IPS-15b (cell line): Measurements from ENCODE around the gene TRMT112.

Experiments used
- H3K27me3 ChIP-seq: one replicate; pipeline ENCODE4 v1.6.1; 2013; ENCODE audit warnings: low read length; ENCODE audit not compliant: control insufficient read depth, insufficient read depth
- H3K36me3 ChIP-seq: one replicate; pipeline ENCODE4 v1.6.1; 2013; ENCODE audit warnings: low read length; ENCODE audit not compliant: control insufficient read depth, insufficient read depth
- H3K4me1 ChIP-seq: one replicate; pipeline ENCODE4 v1.6.1; 2013; ENCODE audit warnings: mild to moderate bottlenecking, low read length; ENCODE audit not compliant: control insufficient read depth, insufficient read depth
- H3K4me3 ChIP-seq: one replicate; pipeline ENCODE4 v1.5.1; 2013; ENCODE audit warnings: low read depth, low read length
- H3K9ac ChIP-seq: one replicate; pipeline ENCODE4 v1.6.1; 2013; ENCODE audit warnings: low read depth, mild to moderate bottlenecking, low read length
- H3K9me3 ChIP-seq: one replicate; pipeline ENCODE4 v1.6.1; 2013; ENCODE audit warnings: mild to moderate bottlenecking, low read length; ENCODE audit not compliant: control insufficient read depth, insufficient read depth

The TRMT112 gene

DNA sequence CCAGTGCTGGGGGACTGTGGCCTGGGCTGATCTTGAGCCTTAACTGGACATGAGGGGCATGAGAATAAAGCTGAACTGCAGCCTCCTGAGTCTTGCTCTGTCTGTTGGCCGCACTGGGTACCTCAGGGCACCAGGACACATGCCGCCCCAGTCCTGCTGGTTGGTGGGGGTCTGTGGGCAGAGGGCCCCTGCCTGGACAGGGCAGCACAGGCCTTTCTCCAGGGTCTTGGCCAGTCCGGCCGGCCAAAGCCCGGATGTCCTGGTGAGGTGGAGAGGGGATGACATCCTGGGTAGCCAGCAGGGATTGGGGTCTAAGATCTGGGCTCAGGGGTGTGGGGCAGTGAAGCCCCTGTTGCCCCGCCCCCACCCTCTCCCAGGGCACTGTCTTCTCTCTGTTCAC is 40.1 kb upstream of the TRMT112 start:
- Histone ChIP-seq H3K9ac (no peak overlapping the region), H3K9me3 (no peaks in the 10 kb centered on the region), H3K4me3 (no peak overlapping the region), H3K27me3 (no peaks in the 10 kb centered on the region), H3K4me1 (peaks cover 6% of the 10 kb centered on the region), H3K36me3 (peaks cover 15% of the 10 kb centered on the region)

DNA sequence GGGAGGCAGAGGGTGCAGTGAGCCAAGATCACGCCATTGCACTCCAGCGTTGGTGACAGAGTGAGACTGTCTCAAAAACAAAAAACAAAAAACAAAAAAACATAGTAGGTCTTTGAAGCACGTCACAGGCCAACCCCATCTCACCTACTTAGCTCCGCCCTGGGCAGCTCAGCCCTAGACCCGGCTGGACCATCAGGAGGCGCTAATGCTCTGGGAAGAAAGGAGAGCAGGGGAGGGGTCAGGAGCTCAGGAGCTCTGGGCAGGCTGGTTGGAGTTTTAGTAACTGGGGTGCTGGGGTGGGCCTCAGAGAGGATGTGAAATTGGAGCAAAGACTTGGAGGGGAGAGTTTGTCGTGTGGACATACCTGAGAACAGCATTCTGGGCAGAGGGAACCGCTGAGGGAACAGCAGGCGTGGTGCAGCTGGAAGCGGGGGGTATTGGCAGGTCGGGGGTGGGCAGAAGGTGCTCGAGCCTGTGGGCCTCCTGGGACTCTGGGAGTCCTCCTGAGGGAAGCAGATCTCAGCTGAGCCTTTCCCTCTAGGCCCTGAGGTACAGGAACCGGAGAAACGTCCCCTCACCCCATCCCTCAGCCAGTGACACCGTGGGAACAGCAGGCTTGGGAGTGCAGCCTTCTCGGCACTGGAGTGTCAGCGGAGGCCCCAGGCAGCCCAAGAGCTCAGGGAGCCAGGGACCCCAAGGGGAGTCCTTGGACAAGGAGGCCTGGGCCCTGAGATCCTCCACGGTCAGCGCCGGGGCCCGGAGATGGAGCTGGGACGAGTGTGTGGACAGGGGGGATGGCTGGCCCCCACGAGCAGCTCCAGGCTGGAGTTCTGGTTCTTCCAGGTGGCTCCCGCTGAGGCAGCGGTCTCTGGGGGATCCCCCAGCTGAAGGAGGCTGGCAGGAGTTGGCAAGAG is 39.4 kb upstream of the TRMT112 start:
- Histone ChIP-seq H3K36me3 (peaks cover 8% of the 10 kb centered on the region), H3K9ac (no peak overlapping the region), H3K27me3 (no peaks in the 10 kb centered on the region), H3K4me1 (peaks cover 6% of the 10 kb centered on the region), H3K4me3 (no peak overlapping the region), H3K9me3 (no peaks in the 10 kb centered on the region)

DNA sequence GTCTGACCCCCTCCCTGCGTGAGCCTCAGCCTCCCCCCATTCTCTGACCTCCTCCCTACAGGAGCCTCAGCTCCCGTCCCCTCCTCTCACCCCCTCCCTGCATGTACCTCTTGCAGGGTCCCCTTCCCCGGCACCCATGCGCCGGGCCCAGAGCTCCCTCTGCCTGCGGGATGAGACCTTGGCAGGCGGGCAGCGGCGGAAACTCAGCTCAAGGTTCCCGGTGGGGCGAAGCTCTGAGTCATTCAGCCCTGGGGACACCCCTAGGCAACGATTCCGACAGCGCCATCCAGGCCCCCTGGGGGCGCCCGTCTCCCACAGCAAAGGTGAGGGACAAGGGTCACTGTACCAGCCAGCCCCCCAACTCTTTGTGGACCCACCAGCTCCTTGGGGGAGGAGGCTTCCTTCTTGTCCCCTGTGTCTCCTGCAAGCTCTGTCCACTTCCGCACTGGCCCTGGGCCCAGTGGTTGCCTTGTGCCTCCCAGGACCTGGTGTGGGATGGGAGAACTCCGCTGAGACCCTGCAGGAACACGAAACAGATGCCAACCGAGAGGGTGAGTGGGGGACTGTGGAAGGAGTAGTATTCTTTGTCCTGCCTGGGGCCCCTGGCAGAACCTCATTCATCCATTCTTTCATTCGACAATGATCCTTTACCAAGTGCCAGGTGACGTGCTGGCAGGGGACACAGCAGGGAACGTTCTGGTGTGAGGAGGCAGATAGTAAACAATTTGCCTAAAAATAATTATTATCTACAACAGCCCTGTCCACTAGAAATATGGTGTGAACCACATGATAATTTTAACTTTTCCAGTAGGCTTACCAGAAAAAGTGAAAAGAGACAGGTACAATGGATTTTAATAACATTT is 38.0 kb upstream of the TRMT112 start:
- Histone ChIP-seq H3K4me1 (peaks cover 6% of the 10 kb centered on the region), H3K4me3 (peak overlapping the region; percentile 8), H3K9ac (no peak overlapping the region), H3K27me3 (no peaks in the 10 kb centered on the region), H3K9me3 (no peaks in the 10 kb centered on the region), H3K36me3 (peaks cover 3% of the 10 kb centered on the region)

GRCh38 chr11:64353715-64354506 is 36.6 kb upstream of the TRMT112 start:
- H3K9ac ChIP-seq = no peak overlapping the region
- no peaks in the 10 kb centered on the region for H3K9me3 ChIP-seq
- H3K36me3 ChIP-seq = peaks cover 3% of the 10 kb centered on the region
- H3K4me1 ChIP-seq = peaks cover 6% of the 10 kb centered on the region
- no peaks in the 10 kb centered on the region for H3K27me3 ChIP-seq
- no peak overlapping the region for H3K4me3 ChIP-seq

- H3K36me3 ChIP-seq = peaks cover 3% of the 10 kb centered on the region
- no peak overlapping the region for H3K9ac ChIP-seq
- no peak overlapping the region for H3K4me3 ChIP-seq
- H3K27me3 ChIP-seq = no peaks in the 10 kb centered on the region
- H3K9me3 ChIP-seq = no peaks in the 10 kb centered on the region
- peaks cover 6% of the 10 kb centered on the region for H3K4me1 ChIP-seq
These were observed 35.8 kb upstream of the TRMT112 start for GRCh38 chr11:64352995-64353714.

GRCh38 chr11:64352099-64352994 is 35.0 kb upstream of the TRMT112 start:
- H3K4me1 ChIP-seq = peaks cover 6% of the 10 kb centered on the region
- no peaks in the 10 kb centered on the region for H3K27me3 ChIP-seq
- no peak overlapping the region for H3K4me3 ChIP-seq
- H3K36me3 ChIP-seq = peaks cover 3% of the 10 kb centered on the region
- H3K9me3 ChIP-seq = no peaks in the 10 kb centered on the region
- no peak overlapping the region for H3K9ac ChIP-seq

DNA sequence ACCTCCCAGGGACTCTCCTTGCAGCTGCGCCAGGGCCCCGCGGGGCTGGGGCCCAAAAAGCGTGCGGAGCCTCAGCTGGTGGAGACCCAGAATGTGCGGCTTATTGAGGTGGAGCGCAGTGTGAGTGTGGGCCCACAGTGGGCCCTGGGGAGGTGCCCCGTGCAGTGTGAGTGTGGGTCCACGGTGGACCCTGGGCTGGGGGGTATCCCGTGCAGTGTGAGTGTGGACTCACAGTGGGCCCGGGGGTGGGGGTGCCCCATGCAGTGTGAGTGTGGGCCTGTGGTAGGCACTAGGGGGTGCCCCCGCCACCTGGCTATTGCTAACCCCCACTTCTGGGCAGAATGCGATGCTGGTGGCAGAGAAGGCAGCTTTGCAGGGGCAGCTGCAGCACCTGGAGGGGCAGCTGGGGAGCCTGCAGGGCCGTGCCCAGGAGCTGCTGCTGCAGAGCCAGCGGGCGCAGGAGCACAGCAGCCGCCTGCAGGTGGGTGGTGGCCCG is 33.8 kb upstream of the TRMT112 start:
- Histone ChIP-seq H3K36me3 (peaks cover 6% of the 10 kb centered on the region), H3K9me3 (no peaks in the 10 kb centered on the region), H3K4me3 (no peak overlapping the region), H3K27me3 (no peaks in the 10 kb centered on the region), H3K9ac (no peak overlapping the region), H3K4me1 (peaks cover 3% of the 10 kb centered on the region)

DNA sequence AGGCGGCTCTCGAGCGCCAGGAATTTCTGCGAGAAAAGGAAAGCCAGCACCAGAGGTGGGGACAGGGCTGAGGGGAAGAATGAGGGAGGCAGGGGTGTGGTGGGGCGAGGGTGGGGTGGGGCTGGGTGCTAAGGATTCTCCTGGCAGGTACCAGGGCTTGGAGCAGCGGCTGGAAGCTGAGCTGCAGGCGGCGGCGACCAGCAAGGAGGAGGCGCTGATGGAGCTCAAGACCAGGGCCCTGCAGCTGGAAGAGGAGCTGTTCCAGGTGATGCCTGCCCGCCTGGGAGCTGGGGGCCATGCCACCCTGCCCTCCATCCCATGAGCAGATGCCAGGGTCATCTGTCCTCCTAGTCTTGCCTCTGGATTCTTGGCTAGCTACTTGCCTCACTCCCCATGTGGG is 32.0 kb upstream of the TRMT112 start:
- Histone ChIP-seq H3K36me3 (peaks cover 10% of the 10 kb centered on the region), H3K4me3 (no peak overlapping the region), H3K9ac (no peak overlapping the region), H3K9me3 (no peaks in the 10 kb centered on the region), H3K27me3 (no peaks in the 10 kb centered on the region), H3K4me1 (no peaks in the 10 kb centered on the region)

GRCh38 chr11:64349025-64349387 is 31.6 kb upstream of the TRMT112 start:
- H3K9me3 ChIP-seq = no peaks in the 10 kb centered on the region
- no peak overlapping the region for H3K9ac ChIP-seq
- peaks cover 10% of the 10 kb centered on the region for H3K36me3 ChIP-seq
- H3K4me3 ChIP-seq = no peak overlapping the region
- no peaks in the 10 kb centered on the region for H3K4me1 ChIP-seq
- no peaks in the 10 kb centered on the region for H3K27me3 ChIP-seq

GRCh38 chr11:64348383-64349024 is 31.1 kb upstream of the TRMT112 start:
- Histone ChIP-seq H3K4me3 (no peak overlapping the region), H3K36me3 (peaks cover 8% of the 10 kb centered on the region), H3K9ac (no peak overlapping the region), H3K9me3 (no peaks in the 10 kb centered on the region), H3K27me3 (no peaks in the 10 kb centered on the region), H3K4me1 (peaks cover 1% of the 10 kb centered on the region)
